Choroid plexus epithelial cell (primary cell): ENCODE results near the gene MOCS1.

Experiments
- DNase-seq: peaks from one replicate; pipeline ENCODE4 v3.0.0-alpha.2; 2010; ENCODE audit warnings: low read depth
- H3K4me3 ChIP-seq: 2 replicates; pipeline ENCODE4 v1.5.1; 2011; ENCODE audit warnings: low read depth, mild to moderate bottlenecking, control low read depth, low read length, moderate library complexity
- TF ChIP-seq, protein P1 (sequence below): conservative IDR thresholded peaks from 2 replicates; pipeline ENCODE4 v1.5.1; 2011; ENCODE audit warnings: low read depth, mild to moderate bottlenecking, control low read depth, inconsistent platforms, low read length, moderate library complexity

The MOCS1 gene

DNA sequence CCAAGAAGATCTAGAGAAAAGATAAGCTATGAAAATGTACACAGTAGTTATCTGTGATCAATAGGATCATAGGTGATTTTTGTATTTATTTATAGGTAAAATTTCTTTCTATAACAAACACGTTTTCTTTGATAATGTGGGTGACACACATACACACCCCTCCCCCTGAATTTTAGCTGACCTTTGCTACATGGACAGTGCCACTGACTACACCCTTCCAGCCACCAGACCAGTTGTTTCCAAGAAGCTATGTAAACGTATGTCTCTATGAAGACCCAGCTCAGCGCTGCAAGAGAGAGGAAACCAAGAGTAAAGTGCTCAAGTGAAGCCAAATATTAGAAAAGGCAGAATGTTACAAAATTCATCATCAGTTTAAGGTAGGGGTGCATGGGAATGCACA, 16.3 kb downstream of the MOCS1 start:
- TF ChIP-seq, protein P1, sequence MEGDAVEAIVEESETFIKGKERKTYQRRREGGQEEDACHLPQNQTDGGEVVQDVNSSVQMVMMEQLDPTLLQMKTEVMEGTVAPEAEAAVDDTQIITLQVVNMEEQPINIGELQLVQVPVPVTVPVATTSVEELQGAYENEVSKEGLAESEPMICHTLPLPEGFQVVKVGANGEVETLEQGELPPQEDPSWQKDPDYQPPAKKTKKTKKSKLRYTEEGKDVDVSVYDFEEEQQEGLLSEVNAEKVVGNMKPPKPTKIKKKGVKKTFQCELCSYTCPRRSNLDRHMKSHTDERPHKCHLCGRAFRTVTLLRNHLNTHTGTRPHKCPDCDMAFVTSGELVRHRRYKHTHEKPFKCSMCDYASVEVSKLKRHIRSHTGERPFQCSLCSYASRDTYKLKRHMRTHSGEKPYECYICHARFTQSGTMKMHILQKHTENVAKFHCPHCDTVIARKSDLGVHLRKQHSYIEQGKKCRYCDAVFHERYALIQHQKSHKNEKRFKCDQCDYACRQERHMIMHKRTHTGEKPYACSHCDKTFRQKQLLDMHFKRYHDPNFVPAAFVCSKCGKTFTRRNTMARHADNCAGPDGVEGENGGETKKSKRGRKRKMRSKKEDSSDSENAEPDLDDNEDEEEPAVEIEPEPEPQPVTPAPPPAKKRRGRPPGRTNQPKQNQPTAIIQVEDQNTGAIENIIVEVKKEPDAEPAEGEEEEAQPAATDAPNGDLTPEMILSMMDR = no peak
- no peak overlapping the region for H3K4me3 ChIP-seq
- no peak for DNase-seq

GRCh38 chr6:39917329-39917728, 16.9 kb downstream of the MOCS1 start:
- DNase-seq = no peak
- H3K4me3 ChIP-seq = no peak overlapping the region
- TF ChIP-seq, protein P1 = no peak

DNA sequence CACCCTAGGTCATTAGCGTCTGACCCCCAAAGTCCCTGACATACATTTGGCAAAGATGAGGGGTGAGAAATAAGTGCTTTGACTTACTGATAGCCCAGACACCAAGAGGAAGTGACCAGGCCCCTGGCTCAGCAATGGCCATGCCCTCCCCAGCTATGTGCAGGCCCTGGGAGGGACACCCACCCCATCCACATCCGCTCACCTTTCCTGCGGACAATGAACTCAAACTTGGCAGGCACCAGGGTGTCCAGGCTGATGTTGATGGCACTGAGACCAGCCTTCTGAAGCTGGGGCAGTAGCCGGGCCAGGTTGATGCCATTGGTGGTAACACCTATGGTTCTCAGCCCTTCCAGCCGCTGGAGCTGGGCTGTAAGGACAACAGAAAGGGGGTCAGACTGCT, 18.4 kb downstream of the MOCS1 start:
- no peak overlapping the region for H3K4me3 ChIP-seq

GRCh38 chr6:39914239-39914638, 20.0 kb downstream of the MOCS1 start:
- no peak for DNase-seq
- TF ChIP-seq, protein P1 = no peak
- H3K4me3 ChIP-seq = no peak overlapping the region

More for the DNA sequence above, 18.4 kb downstream of the MOCS1 start:
- TF ChIP-seq, protein P1 = no peak
- no peak for DNase-seq

DNA sequence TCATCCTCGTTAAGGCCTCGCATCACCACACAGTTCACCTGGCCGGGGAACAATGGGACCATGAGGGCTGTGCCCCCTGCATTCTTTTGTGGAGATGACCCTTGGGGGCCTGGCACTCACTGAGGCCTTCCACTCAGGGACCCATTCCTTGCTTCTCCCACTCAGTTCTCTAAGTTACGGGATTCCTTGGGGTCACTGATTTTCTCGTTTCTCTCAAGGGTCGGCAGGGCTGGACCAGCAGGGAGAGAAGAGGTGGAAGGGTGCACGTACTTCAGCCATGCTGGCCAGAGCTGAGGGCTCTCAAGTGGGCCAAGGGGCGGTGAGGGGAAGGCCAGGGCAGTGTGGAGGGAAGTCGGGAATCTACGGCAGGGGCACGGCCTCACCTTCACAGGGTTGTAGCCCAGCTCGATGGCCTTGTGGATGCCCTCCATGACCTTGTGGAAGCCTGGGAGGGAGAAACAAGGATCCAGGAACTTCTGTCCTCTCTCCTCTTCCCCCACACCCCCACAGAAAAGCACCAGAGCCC, 20.8 kb downstream of the MOCS1 start:
- no peak for DNase-seq
- TF ChIP-seq, protein P1 = no peak

GRCh38 chr6:39912446-39912845, 21.8 kb downstream of the MOCS1 start:
- no peak overlapping the region for H3K4me3 ChIP-seq
- no peak for DNase-seq
- TF ChIP-seq, protein P1 = no peak

More for the DNA sequence above, 20.8 kb downstream of the MOCS1 start:
- H3K4me3 ChIP-seq = no peak overlapping the region

- TF ChIP-seq, protein P1 = no peak
- no peak for DNase-seq
Measured at GRCh38 chr6:39911513-39912125, 22.6 kb downstream of the MOCS1 start.

More at GRCh38 chr6:39911513-39912125, 22.6 kb downstream of the MOCS1 start:
- no peak overlapping the region for H3K4me3 ChIP-seq
